Neural progenitor cell (in vitro differentiated cells): Measurements from ENCODE around the gene DNLZ.

Source experiments
- CTCF ChIP-seq: fragments of 200-600 bp; sonication (generic); IDR thresholded peaks from 2 replicates; pipeline ENCODE4 v1.5.1; 2017; ENCODE audit warnings: antibody characterized with exemption, mild to moderate bottlenecking
- EZH2phosphoT487 ChIP-seq: fragments of 200-600 bp; sonication (generic); IDR thresholded peaks from 2 replicates; pipeline ENCODE4 v1.6.1; 2017; ENCODE audit warnings: antibody characterized with exemption

GRCh38 chr9:136379401-136379800, 15.9 kb upstream of the DNLZ start:
- TF ChIP-seq EZH2phosphoT487 = no peak
- TF ChIP-seq CTCF = no peak
